Activated naive CD4-positive, alpha-beta T cell treated with anti-CD3 and anti-CD28 coated beads for 36 hours (primary cell): ENCODE results near the gene NKX3-2. TPM values are rescaled to one million over a fixed set of nuclear protein-coding genes. Genes with fewer than 3 reads are reported as not detected.
"Not testable (repeated sequence)": the region's sequence is repeated elsewhere in the genome, so short reads cannot be mapped to it uniquely, and the experiment has no call there.

Experiments
- CTCF ChIA-PET: fragments of 350-600 bp; sonication (Branson Sonifier 250); formaldehyde crosslinking; loops from one replicate; lab custom pipeline; 2021; ENCODE audit warnings: antibody characterized with exemption; lab: Charles Lee
- DNase-seq: peaks from one replicate; pipeline ENCODE4 v3.0.0-alpha.2; 2020
- H3K27ac Mint-ChIP-seq: one replicate; pipeline ENCODE4 v1.8.0; 2021; ENCODE audit warnings: mild to moderate bottlenecking, mixed read lengths
- H3K27me3 Mint-ChIP-seq: one replicate; pipeline ENCODE4 v1.8.0; 2021; ENCODE audit warnings: low read depth, mixed read lengths
- H3K36me3 Mint-ChIP-seq: one replicate; pipeline ENCODE4 v1.8.0; 2021; ENCODE audit warnings: low read depth, mixed read lengths
- H3K4me1 Mint-ChIP-seq: one replicate; pipeline ENCODE4 v1.8.0; 2021; ENCODE audit warnings: low read depth, mixed read lengths
- H3K4me3 Mint-ChIP-seq: one replicate; pipeline ENCODE4 v1.8.0; 2021; ENCODE audit warnings: mild to moderate bottlenecking, moderate library complexity, mixed read lengths
- H3K9me3 Mint-ChIP-seq: one replicate; pipeline ENCODE4 v1.8.0; 2021; ENCODE audit warnings: mixed read lengths
- intact Hi-C: fragments of 100-400 bp; cut with micrococcal nuclease; formaldehyde crosslinking; loops from one replicate; pipeline ENCODE4 v1.15.1; 2023
- total RNA-seq, 2 experiments: library from RNA; stranded (reverse); gene quantifications; one replicate each; pipeline ENCODE4 v1.2.3, GENCODE V29; 2021

The NKX3-2 gene
- not detected for total RNA-seq

GRCh38 chr4:13543839-13544605 is at the start of gene NKX3-2:
NKX3-2 (minus strand) TSS chr4:13544508; CDS start chr4:13544414, 94 bp downstream.
- H3K9me3 Mint-ChIP-seq, result no peaks in the 10 kb centered on the region
- no peak within 1 kb of the TSS for H3K27ac Mint-ChIP-seq
- intact Hi-C loops, result loop anchor here (10.0 kb wide), 1 partner anchor 349 kb away; no protein-coding TSS in a partner anchor
- no peaks in the 10 kb centered on the region for H3K36me3 Mint-ChIP-seq
- peak within 1 kb of the TSS; percentile 79 for H3K4me3 Mint-ChIP-seq
- peaks cover 69% of the 10 kb centered on the region for H3K27me3 Mint-ChIP-seq
- no peak for DNase-seq
- CTCF ChIA-PET, result interaction anchor here (1.1 to 2.0 kb wide), 3 partner anchors 13 to 694 kb away, joined by 3 to 9 read pairs (median 3); no protein-coding TSS in a partner anchor
- peaks cover 59% of the 10 kb centered on the region for H3K4me1 Mint-ChIP-seq

GRCh38 chr4:13592220-13592619 is 47.9 kb upstream of the NKX3-2 start:
- Mint-ChIP-seq H3K36me3 (peaks cover 33% of the 10 kb centered on the region), H3K4me1 (no peaks in the 10 kb centered on the region), H3K27ac (no peak overlapping the region), H3K27me3 (no peaks in the 10 kb centered on the region), H3K9me3 (no peaks in the 10 kb centered on the region), H3K4me3 (no peak overlapping the region)
- CTCF ChIA-PET, result no interaction called here
- DNase-seq, result no peak
- intact Hi-C loops, result no loop called here

- H3K27me3 Mint-ChIP-seq, result no peaks in the 10 kb centered on the region
- H3K36me3 Mint-ChIP-seq, result peaks cover 22% of the 10 kb centered on the region
- intact Hi-C loops, result no loop called here
- no peak overlapping the region for H3K27ac Mint-ChIP-seq
- no peaks in the 10 kb centered on the region for H3K9me3 Mint-ChIP-seq
- no peaks in the 10 kb centered on the region for H3K4me1 Mint-ChIP-seq
- no peak overlapping the region for H3K4me3 Mint-ChIP-seq
- CTCF ChIA-PET, result interaction anchor here (0.7 kb wide), 1 partner anchor 729 kb away, joined by 3 read pairs; no protein-coding TSS in a partner anchor
- no peak for DNase-seq
Measured at GRCh38 chr4:13590766-13591165, 46.5 kb upstream of the NKX3-2 start.

GRCh38 chr4:13588954-13589353 is 44.6 kb upstream of the NKX3-2 start:
- Mint-ChIP-seq H3K27ac (no peak overlapping the region), H3K4me1 (no peaks in the 10 kb centered on the region), H3K4me3 (no peak overlapping the region), H3K36me3 (peaks cover 17% of the 10 kb centered on the region), H3K27me3 (no peaks in the 10 kb centered on the region), H3K9me3 (no peaks in the 10 kb centered on the region)
- CTCF ChIA-PET, result no interaction called here
- intact Hi-C loops, result no loop called here
- DNase-seq, result no peak

GRCh38 chr4:13584481-13584880 is 40.2 kb upstream of the NKX3-2 start:
- no peak for DNase-seq
- Mint-ChIP-seq H3K27me3 (no peaks in the 10 kb centered on the region), H3K4me3 (no peak overlapping the region), H3K36me3 (peaks cover 22% of the 10 kb centered on the region), H3K9me3 (no peaks in the 10 kb centered on the region), H3K27ac (no peak overlapping the region), H3K4me1 (no peaks in the 10 kb centered on the region)
- intact Hi-C loops, result no loop called here
- CTCF ChIA-PET, result no interaction called here

- Mint-ChIP-seq H3K27me3 (no peaks in the 10 kb centered on the region), H3K4me3 (no peak overlapping the region), H3K4me1 (no peaks in the 10 kb centered on the region), H3K36me3 (peaks cover 27% of the 10 kb centered on the region), H3K27ac (no peak overlapping the region), H3K9me3 (no peaks in the 10 kb centered on the region)
- CTCF ChIA-PET, result no interaction called here
- DNase-seq, result no peak
- intact Hi-C loops, result no loop called here
Measured at GRCh38 chr4:13580036-13580435, 35.7 kb upstream of the NKX3-2 start.

- Mint-ChIP-seq H3K9me3 (no peaks in the 10 kb centered on the region), H3K27me3 (no peaks in the 10 kb centered on the region), H3K4me3 (no peak overlapping the region), H3K27ac (no peak overlapping the region), H3K4me1 (no peaks in the 10 kb centered on the region), H3K36me3 (peaks cover 28% of the 10 kb centered on the region)
- intact Hi-C loops, result no loop called here
- DNase-seq, result no peak
- CTCF ChIA-PET, result no interaction called here
Measured at GRCh38 chr4:13577660-13578059, 33.4 kb upstream of the NKX3-2 start.

GRCh38 chr4:13570916-13571315 is 26.6 kb upstream of the NKX3-2 start:
- CTCF ChIA-PET, result no interaction called here
- no peak for DNase-seq
- Mint-ChIP-seq H3K4me3 (no peak overlapping the region), H3K36me3 (peaks cover 28% of the 10 kb centered on the region), H3K27ac (no peak overlapping the region), H3K4me1 (no peaks in the 10 kb centered on the region), H3K9me3 (no peaks in the 10 kb centered on the region), H3K27me3 (no peaks in the 10 kb centered on the region)
- intact Hi-C loops, result no loop called here

- Mint-ChIP-seq H3K9me3 (no peaks in the 10 kb centered on the region), H3K27me3 (no peaks in the 10 kb centered on the region), H3K4me3 (no peak overlapping the region), H3K36me3 (peaks cover 24% of the 10 kb centered on the region), H3K4me1 (no peaks in the 10 kb centered on the region), H3K27ac (no peak overlapping the region)
- DNase-seq, result no peak
- CTCF ChIA-PET, result interaction anchor here (0.6 kb wide), 1 partner anchor 730 kb away, joined by 3 read pairs; no protein-coding TSS in a partner anchor
- intact Hi-C loops, result no loop called here
Measured at GRCh38 chr4:13567125-13567524, 22.8 kb upstream of the NKX3-2 start.

- Mint-ChIP-seq H3K4me1 (no peaks in the 10 kb centered on the region), H3K9me3 (no peaks in the 10 kb centered on the region), H3K36me3 (peaks cover 7% of the 10 kb centered on the region), H3K27ac (no peak overlapping the region), H3K4me3 (no peak overlapping the region), H3K27me3 (peaks cover 9% of the 10 kb centered on the region)
- DNase-seq, result no peak
- intact Hi-C loops, result no loop called here
- CTCF ChIA-PET, result no interaction called here
Measured at GRCh38 chr4:13562876-13563275, 18.6 kb upstream of the NKX3-2 start.

- Mint-ChIP-seq H3K4me1 (no peaks in the 10 kb centered on the region), H3K27ac (no peak overlapping the region), H3K4me3 (no peak overlapping the region), H3K27me3 (peaks cover 13% of the 10 kb centered on the region), H3K9me3 (no peaks in the 10 kb centered on the region), H3K36me3 (no peaks in the 10 kb centered on the region)
- DNase-seq, result no peak
- CTCF ChIA-PET, result interaction anchor here (0.7 kb wide), 1 partner anchor 672 kb away, joined by 5 read pairs; no protein-coding TSS in a partner anchor
- intact Hi-C loops, result no loop called here
Measured at GRCh38 chr4:13561673-13562072, 17.4 kb upstream of the NKX3-2 start.

GRCh38 chr4:13560111-13560510 is 15.8 kb upstream of the NKX3-2 start:
- H3K9me3 Mint-ChIP-seq, DNase-seq, CTCF ChIA-PET, intact Hi-C loops, H3K4me3 Mint-ChIP-seq, H3K36me3 Mint-ChIP-seq, H3K27ac Mint-ChIP-seq, H3K4me1 Mint-ChIP-seq: not testable (repeated sequence)
- peaks cover 17% of the 10 kb centered on the region for H3K27me3 Mint-ChIP-seq

GRCh38 chr4:13559413-13559812 is 15.1 kb upstream of the NKX3-2 start:
- H3K4me1 Mint-ChIP-seq, result no peaks in the 10 kb centered on the region
- no peak for DNase-seq

More at GRCh38 chr4:13559413-13559812, 15.1 kb upstream of the NKX3-2 start:
- H3K27ac Mint-ChIP-seq, result no peak overlapping the region
- no peaks in the 10 kb centered on the region for H3K9me3 Mint-ChIP-seq
- intact Hi-C loops, result no loop called here
- peaks cover 17% of the 10 kb centered on the region for H3K27me3 Mint-ChIP-seq
- no peaks in the 10 kb centered on the region for H3K36me3 Mint-ChIP-seq
- CTCF ChIA-PET, result no interaction called here
- H3K4me3 Mint-ChIP-seq, result no peak overlapping the region
